ENCODE data around the gene LINC00632. TPM values are rescaled to one million over a fixed set of nuclear protein-coding genes. Genes with fewer than 3 reads are reported as not detected.

LINC00632 gene
- total RNA-seq, 1 donor from 2014 or later: 15.9 TPM

DNA sequence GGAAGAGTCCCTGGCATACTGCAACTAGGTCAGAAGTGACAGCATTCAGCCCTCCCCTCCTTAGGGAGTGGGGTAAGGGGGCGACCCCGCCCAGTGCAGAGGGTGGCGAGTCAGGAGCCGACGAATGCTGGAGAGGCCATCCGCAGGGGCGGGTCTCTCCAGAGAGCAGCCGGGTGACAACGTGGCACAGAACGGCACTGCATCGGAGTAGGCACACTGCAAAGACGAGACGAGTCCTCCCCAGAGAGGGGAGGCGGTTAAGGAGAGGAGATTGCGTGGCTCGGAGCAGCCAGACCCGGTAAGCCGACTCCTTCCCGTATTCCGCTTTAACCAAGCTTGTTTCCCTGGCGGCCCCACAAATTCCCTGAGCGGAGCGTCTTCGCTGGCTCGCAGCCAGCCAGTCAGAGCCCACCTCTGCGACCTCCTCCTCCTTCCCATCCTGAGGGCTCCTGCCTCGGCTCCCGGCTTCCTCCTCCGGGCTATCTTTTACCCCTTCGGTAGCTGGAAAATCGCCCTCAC, 54.9 kb downstream of the LINC00632 start:
- no peak for FAIRE-seq
- DNase-seq (ENCODE audit: low spot score in 2 of 2): peak in 1 of 2 donors; percentile 2

DNA sequence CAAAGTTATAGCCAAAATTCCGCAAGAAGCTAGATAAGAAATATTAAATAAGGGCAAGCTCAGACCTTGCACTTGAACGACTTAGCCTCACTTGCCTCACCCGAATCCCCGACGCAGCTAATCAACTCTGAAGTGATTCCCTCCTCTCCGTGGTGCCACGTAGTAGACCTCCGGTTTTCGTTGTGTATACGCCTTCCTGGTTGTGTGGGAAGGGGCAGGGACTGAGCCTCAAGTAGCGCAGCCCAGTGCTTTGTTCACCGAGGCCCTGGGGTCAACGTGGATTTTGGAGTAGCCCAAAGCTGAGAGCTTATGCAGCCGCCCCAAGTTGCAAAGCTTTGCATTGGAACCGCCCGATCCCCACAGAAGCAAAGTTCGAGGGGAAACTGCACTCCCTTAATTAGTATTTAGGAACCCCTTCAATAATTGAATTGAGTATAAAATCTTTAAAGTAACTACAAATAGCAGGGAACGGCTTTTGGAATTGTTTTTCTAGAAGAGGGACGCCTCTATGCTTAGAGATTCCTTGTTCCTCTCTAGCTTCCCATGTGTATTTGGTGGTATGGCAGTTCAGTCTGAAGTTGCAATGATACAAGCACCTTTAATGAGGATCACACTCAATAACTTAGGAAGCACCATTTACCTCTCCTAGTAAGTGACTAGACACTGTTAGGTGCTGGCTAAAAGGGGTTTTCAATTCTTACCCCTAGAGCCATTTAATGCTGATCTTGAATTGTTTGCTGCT, 55.7 kb downstream of the LINC00632 start:
- DNase-seq (ENCODE audit: low spot score in 2 of 2): no peak
- no peak for FAIRE-seq

DNA sequence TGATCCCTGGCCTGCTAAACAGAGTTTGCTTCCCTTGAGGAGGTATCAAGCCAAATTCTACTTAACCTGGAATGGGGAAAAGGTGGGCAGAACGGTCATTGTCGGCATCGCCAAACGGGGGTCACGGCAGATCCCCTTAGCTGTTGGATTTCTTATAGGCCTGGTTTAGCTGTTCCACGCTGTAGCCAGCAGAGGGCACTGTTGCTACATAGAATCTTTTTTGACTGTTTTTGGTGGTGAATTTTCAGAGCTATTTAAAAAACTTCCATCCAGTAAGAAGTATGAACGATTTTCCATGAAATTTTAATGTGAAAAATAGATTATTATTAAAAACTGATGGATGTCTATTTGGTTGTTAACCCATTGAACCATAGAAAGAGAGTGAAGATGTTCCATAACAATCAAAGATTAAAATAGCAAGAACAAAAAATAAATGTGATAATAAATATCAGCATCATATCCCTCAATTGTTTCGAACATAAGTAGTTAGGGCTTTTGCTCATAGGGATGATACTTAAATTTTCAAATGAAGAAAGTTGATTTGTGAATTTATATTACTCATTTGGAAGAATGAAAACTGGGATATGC, 56.6 kb downstream of the LINC00632 start:
- DNase-seq (ENCODE audit: low spot score in 2 of 2) (no peak), FAIRE-seq (peak; percentile 63)

DNA sequence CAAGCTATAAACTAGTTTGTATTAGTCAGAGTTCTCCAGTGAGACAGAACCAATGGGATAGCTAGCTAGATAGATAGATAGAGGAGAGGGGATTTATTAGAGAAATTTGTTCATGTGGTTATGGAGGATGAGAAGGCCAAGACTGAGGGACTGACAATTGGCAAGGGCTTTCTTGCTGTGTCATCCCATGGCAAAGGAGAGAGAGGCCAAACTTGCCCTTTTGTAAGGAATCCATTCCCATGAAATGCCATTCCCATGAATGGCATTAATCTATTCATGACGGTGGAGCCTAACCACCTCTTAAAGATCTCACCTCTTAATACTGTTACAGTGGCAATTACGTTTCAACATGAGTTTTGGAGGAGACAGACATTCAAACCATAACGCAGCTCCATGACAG, 58.1 kb downstream of the LINC00632 start:
- no peak for DNase-seq (ENCODE audit: low spot score in 2 of 2)
- FAIRE-seq: no peak

DNA sequence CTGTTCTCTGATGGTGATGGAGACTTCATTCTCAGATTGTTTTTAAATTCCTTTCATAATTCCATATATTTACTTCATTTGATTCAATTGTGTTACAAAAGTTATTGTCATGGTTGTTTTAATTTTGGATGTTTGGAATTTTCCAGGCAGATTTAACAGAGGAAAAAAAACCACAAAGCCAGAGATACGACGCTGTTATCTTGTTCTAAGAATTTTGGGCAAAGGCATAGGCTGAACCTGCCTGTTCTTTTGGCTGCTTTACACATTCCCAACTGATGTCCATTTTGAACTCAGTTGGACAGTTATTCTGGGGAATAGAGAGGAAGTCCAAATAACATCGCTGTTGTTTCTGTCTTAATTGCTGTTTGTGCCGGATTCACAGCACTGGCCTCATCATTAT, 65.7 kb downstream of the LINC00632 start:
- FAIRE-seq (no peak), DNase-seq (ENCODE audit: low spot score in 2 of 2) (no peak)

DNA sequence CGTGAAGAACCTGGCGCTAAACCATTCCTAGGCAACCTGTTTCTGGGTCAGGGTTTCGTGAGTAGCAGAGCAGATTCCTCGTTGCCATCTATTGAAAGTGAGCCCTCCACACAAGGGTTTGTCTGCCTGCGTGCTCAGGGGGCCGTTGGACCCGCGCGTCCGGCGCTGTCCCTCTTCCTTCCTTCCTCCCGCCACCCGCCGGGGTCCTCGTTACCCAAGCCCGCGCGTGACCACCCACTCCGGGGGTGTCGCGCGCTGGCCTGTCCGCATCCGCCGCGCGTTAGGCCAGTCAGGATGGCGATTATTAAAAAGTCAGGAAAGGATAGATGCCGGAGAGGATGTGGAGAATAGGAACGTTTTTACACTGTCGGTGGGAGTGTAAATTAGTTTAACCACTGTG, 66.8 kb downstream of the LINC00632 start:
- DNase-seq (ENCODE audit: low spot score in 2 of 2) (no peak), FAIRE-seq (no peak)

DNA sequence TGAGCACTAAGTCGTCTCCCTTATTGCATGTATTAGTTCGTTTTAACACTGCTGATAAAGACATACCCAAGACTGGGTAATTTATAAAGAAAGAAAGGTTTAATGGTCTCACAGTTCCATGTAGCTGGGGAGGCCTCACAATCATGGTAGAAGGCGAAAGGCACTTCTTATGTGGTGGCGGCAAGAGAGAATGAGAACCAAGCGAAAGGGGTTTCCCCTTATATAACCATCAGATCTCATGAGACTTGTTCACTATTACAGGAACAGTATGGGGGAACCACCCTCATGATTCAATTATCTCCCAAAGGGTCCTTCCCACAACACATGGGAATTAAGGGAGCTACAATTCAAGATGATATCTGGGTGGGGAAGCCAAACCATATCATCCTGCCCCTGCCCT, 85.1 kb downstream of the LINC00632 start:
- no peak for FAIRE-seq
- DNase-seq (ENCODE audit: low spot score in 2 of 2): no peak

DNA sequence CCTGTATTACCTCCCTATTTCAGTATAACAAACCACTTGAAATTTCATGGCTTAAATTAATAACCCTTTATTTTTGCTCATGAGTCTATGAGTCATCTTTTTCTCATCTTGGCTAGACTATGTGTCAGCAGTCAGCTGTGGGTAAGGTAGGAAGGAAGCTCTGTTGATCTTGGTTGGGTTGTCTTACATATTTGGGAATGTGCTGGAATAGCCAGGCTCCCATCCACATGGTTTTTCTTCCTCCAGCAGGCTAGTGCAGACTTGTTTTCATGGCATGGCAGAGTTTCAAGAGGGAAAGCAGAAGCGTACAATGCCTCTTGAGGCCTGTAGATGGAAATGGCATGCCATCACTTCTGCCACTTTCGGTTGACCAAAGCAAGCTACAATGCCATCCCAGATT, 89.7 kb downstream of the LINC00632 start:
- no peak for FAIRE-seq
- no peak for DNase-seq (ENCODE audit: low spot score in 2 of 2)

DNA sequence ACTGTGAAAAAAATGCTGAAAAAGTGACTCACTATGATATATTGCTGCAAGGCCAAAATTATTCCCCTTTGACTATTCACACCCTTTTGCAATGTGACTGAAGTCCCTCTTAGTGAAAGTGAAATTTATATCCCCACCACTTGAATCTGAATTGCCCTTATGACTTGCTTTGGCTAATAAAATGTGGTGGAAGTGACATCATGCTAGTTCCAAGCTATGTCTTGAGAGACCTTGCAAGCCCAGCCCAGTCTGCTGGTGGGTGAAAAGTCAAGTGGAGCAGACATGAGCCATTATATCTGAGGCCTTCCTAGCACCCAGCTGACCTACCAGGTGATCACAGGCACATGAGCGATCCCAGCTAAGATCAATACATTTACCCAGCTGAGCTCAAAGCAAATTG, 94.7 kb downstream of the LINC00632 start:
- FAIRE-seq (no peak), DNase-seq (ENCODE audit: low spot score in 2 of 2) (no peak)

DNA sequence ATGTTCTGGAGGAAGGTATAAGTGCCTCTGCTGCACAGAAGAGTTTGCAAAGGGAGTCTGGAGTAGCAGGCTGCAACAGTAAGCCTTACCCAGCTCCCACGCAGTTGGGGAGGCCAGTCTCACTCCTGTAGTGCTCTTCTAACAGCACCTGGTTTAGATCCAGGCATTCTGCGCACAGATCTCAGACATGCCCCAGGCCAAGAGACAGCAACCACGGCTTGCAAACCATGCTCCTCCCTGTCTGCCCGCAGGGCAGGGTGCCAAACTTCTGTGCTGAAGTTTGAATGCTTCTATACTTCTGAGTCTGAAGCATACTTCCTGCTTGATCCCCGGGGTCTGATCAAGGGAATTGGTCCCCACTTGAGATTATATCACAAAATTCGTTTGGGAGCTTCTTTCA, 106.3 kb downstream of the LINC00632 start:
- no peak for DNase-seq (ENCODE audit: low spot score in 2 of 2)

DNA sequence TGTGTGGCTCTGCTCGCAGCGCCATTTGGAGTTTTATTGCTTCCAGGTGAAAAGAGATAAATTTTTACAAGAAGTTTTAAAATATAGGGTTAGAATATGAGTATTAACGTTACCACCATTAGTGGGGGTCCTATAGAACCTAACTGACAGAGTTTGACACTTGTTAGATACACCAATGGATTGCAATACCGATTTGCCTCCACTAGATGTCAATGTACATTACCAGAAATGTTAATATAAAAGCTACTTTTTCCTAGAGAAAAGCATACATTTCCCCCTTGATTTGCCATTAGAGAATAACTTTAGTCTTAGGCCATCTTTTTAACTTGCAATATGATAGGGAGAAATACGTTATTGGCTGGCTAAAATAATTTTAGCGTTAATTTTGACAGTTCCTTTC, 108.4 kb downstream of the LINC00632 start:
- no peak for DNase-seq (ENCODE audit: low spot score in 2 of 2)
- FAIRE-seq: no peak

More for the DNA sequence above, 106.3 kb downstream of the LINC00632 start:
- FAIRE-seq: no peak

DNA sequence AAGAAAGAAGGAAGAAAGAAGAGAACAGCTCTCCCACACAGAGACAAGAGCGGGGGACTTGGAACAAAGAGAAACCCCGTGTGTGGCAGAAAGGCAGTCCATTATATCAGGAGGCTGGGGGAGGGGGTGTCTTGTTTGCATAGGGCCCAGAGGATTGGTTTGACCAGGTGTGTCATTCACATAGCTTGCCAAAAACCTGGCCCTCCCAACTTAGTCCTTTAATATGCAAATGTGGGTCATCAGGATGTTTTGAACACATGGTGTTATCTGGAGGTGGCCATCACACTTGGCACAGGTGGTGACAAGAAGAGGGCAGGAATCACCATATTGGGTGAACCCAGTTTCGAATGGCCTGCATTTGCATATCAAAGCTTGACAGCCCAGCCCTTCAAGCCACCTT, 111.7 kb downstream of the LINC00632 start:
- FAIRE-seq: no peak
- DNase-seq (ENCODE audit: low spot score in 2 of 2): no peak

DNA sequence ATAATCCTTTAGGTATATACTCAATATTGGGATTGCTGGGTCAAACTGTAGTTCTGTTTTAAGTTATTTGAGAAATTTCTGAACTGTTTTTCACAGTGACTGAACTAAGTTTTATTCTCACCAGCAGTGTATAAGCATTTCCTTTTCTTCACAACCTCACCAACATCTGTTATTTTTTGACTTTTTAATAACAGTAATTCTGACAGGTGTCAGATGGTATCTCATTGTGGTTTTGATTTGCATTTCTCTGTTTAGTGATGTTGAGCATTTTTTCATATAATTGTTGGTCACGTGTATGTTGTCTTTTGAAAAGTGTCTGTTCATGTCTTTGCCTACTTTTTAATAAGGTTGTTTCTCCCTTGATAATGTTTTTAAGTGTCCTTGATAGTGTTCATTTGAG, 112.6 kb downstream of the LINC00632 start:
- no peak for DNase-seq (ENCODE audit: low spot score in 2 of 2)
- no peak for FAIRE-seq

DNA sequence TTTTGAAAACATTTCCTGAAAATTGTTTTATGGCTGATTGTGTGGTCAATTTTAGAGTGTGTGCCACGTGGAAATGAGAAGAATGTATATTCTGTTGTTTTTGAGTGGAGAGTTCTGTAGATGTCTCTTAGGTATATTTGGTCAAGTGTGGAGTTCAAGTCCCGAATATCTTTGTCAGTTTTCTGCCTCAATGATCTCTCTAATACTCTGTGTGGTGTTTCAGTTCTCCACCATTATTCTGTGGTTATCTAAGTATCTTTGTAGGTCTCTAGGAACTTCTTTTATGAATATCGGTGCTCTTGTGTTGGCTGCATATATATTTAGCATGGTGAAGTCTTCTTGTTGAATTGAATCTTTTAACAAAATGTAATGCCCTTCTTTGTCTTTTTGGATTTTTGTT, 113.3 kb downstream of the LINC00632 start:
- DNase-seq (ENCODE audit: low spot score in 2 of 2): no peak
- no peak for FAIRE-seq

DNA sequence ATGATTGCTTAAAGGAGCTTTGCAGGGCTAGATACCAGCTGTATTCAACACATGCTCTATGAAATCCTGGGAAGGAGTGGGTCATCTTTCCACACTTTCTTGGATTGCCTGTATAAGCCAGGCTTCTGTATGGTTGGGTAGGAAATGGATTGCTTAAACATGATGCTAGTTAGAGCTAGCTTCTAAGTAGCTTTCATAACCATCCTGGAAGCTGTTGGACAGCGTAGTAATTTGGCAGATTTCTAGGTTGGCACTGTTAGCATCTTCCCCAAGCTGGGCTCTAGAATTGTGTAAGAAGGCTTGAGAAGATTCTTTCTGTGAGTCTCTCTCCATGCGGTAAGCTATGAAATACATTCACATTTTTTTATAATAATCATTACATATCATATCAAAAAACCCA, 127.3 kb downstream of the LINC00632 start:
- no peak for FAIRE-seq
- no peak for DNase-seq (ENCODE audit: low spot score in 2 of 2)

Other genes with a start within 250 kb of the LINC00632 start
- gene SOX3, start 204.7 kb upstream of the LINC00632 start, total RNA-seq: 2.4 TPM

Data from frontal cortex (tissue), 4 donors.